Right lobe of liver (tissue), 6 donors: ENCODE measurements around the gene NUP188. TPM values are rescaled to one million over a fixed set of nuclear protein-coding genes. Genes with fewer than 3 reads are reported as not detected.

Source experiments
- ATAC-seq, 4 donors: fragments of 200-7000 bp; cut with Tn5 transposase; one replicate each; pipeline ENCODE4 v1.9.1; 2020; ENCODE audit warnings: mild to moderate bottlenecking in 4 of 4, moderate library complexity in 4 of 4
- DNase-seq, 3 donors: peaks; one replicate each; pipeline ENCODE4 v3.0.0-alpha.2; 2020
- H3K27ac ChIP-seq, 3 donors: fragments of 200-600 bp; one replicate each; pipeline ENCODE4 v1.8.0; 2022
- H3K27me3 ChIP-seq, 2 donors: fragments of 200-600 bp; one replicate each; pipeline ENCODE4 v1.8.0; 2022
- H3K36me3 ChIP-seq, 4 donors: fragments of 200-600 bp; sonication (generic) in 1 of 4; one replicate each; pipeline versions ENCODE4 v1.5.1 to v1.8.0; 2017 to 2022; ENCODE audit warnings: control low read depth in 1 of 4
- H3K4me1 ChIP-seq, 4 donors: fragments of 200-600 bp; sonication (generic) in 1 of 4; one replicate each; pipeline versions ENCODE4 v1.5.1 to v1.8.0; 2017 to 2022; ENCODE audit warnings: control low read depth in 1 of 4
- H3K4me3 ChIP-seq, 3 donors: fragments of 200-600 bp; one replicate each; pipeline ENCODE4 v1.8.0; 2022
- H3K9me3 ChIP-seq, 4 donors: fragments of 200-600 bp; sonication (generic) in 1 of 4; one replicate each; pipeline versions ENCODE4 v1.5.1 to v1.8.0; 2017 to 2022; ENCODE audit warnings: control low read depth in 1 of 4
- CTCF ChIP-seq, 4 donors: fragments of 200-600 bp in 3 of 4; fragments of 450-650 bp in 1 of 4; IDR thresholded peaks; one replicate each; pipeline versions ENCODE4 v1.5.1 to v1.8.0; 2016 to 2022; ENCODE audit warnings: antibody characterized with exemption in 4 of 4, mild to moderate bottlenecking in 2 of 4
- POLR2A ChIP-seq: fragments of 450-650 bp; IDR thresholded peaks from one replicate; pipeline ENCODE4 v1.6.1; 2017; ENCODE audit warnings: antibody characterized with exemption, mild to moderate bottlenecking
- WGBS: methylation state at CpG from one replicate; pipeline ENCODE4 v1.1.6; 2018; ENCODE audit warnings: low coverage, low lambda C conversion rate; ENCODE audit not compliant: insufficient coverage; ENCODE audit errors: missing lambda C conversion rate; 5-methylcytosine and 5-hydroxymethylcytosine counted together
- intact Hi-C, 2 donors: fragments of 100-400 bp; cut with DNase I; formaldehyde crosslinking; loops; one replicate each; pipeline versions ENCODE4 v1.11.2 to v1.14.1; 2022
- total RNA-seq, 6 experiments: library from RNA; depleted of rRNA in 2 of 6; stranded (reverse); fragments of >200 nt in 2 of 6; fragmentation: NEBNext Ultra II Directional in 3 of 6; extraction: Animal tissue kit (Norgen Biotek cat#: 25700) in 3 of 6; gene quantifications; one replicate each; pipeline versions ENCODE4 v1.1.0 to v1.2.4, GENCODE V29; 2016 to 2023
- donor health status: DM: no; HTN: yes; CAD: no.
- donor health status: DM: no; HTN: no; CAD: no.
- donor health status: DM: no; HTN: no; CAD: no.
- donor health status: DM: no; HTN: yes; CAD: no.
- donor health status: DM: no; HTN: yes; CAD: no.

Gene NUP188
- total RNA-seq, 6 experiments from 2014 or later = 10.5 to 18.7 (median 15.6) TPM

- no peak for TF ChIP-seq CTCF (IDR thresholded peaks at IDR 0.05)
- no peak for TF ChIP-seq POLR2A
- H3K36me3 ChIP-seq = peaks cover 2 to 35% (median 12%) of the 10 kb centered on the region in 4 donors
- H3K27ac ChIP-seq = no peak overlapping the region
- DNase-seq (no peak), ATAC-seq (no peak)
- H3K4me1 ChIP-seq = no peaks in the 10 kb centered on the region
- intact Hi-C loops = no loop called here
- no peaks in the 10 kb centered on the region for H3K27me3 ChIP-seq
- H3K4me3 ChIP-seq = no peak overlapping the region
- WGBS = 86% methylated on average over 10 of the region's 10 CpGs
- H3K9me3 ChIP-seq = no peaks in the 10 kb centered on the region
These were observed 43.5 kb upstream of the NUP188 start for GRCh38 chr9:128903871-128904620.

GRCh38 chr9:128905964-128906363 lies 41.5 kb upstream of the NUP188 start:
- Histone ChIP-seq H3K4me1 (peaks cover 0 to 2% (median 0%) of the 10 kb centered on the region in 4 donors), H3K9me3 (no peaks in the 10 kb centered on the region), H3K27ac (no peak overlapping the region), H3K4me3 (no peak overlapping the region), H3K36me3 (peaks cover 2 to 39% (median 17%) of the 10 kb centered on the region in 4 donors), H3K27me3 (no peaks in the 10 kb centered on the region)
- intact Hi-C loops = no loop called here
- no peak for TF ChIP-seq CTCF (IDR thresholded peaks at IDR 0.05)
- TF ChIP-seq POLR2A = no peak
- no peak for ATAC-seq
- DNase-seq = no peak
- WGBS = 94% methylated on average over 7 of the region's 7 CpGs

- ATAC-seq (no peak), DNase-seq (no peak)
- H3K9me3 ChIP-seq = no peaks in the 10 kb centered on the region
- TF ChIP-seq POLR2A (no peak), CTCF (IDR thresholded peaks at IDR 0.05) (no peak)
- H3K27me3 ChIP-seq = no peaks in the 10 kb centered on the region
- H3K4me3 ChIP-seq = no peak overlapping the region
- peaks cover 0 to 6% (median under 1%) of the 10 kb centered on the region in 4 donors for H3K4me1 ChIP-seq
- H3K27ac ChIP-seq = no peak overlapping the region
- H3K36me3 ChIP-seq = peaks cover 2 to 39% (median 17%) of the 10 kb centered on the region in 4 donors
- intact Hi-C loops = no loop called here
- WGBS = 14% methylated on average over 2 of the region's 2 CpGs
These were observed 40.8 kb upstream of the NUP188 start for GRCh38 chr9:128906741-128907140.

- Histone ChIP-seq H3K36me3 (peaks cover 2 to 41% (median 22%) of the 10 kb centered on the region in 4 donors), H3K4me1 (peaks cover 0 to 10% (median 3%) of the 10 kb centered on the region in 4 donors)
- no peak for ATAC-seq
These were observed 39.1 kb upstream of the NUP188 start for GRCh38 chr9:128908372-128908771.

More at GRCh38 chr9:128908372-128908771, 39.1 kb upstream of the NUP188 start:
- no peak overlapping the region for H3K27ac ChIP-seq
- no peaks in the 10 kb centered on the region for H3K27me3 ChIP-seq
- no peak for DNase-seq
- intact Hi-C loops = no loop called here
- H3K9me3 ChIP-seq = no peaks in the 10 kb centered on the region
- 97% methylated on average over 6 of the region's 24 CpGs for WGBS
- TF ChIP-seq CTCF (IDR thresholded peaks at IDR 0.05) (no peak), POLR2A (no peak)
- no peak overlapping the region for H3K4me3 ChIP-seq
